GM21381 (cell line): ENCODE measurements around the gene SLC6A20.

Experiments
- ATAC-seq: cut with Tn5 transposase; IDR thresholded peaks from one replicate; pipeline ENCODE4 v1.9.1; 2021; ENCODE audit warnings: mild to moderate bottlenecking, moderate library complexity; ENCODE audit not compliant: unreplicated experiment

Gene SLC6A20

DNA sequence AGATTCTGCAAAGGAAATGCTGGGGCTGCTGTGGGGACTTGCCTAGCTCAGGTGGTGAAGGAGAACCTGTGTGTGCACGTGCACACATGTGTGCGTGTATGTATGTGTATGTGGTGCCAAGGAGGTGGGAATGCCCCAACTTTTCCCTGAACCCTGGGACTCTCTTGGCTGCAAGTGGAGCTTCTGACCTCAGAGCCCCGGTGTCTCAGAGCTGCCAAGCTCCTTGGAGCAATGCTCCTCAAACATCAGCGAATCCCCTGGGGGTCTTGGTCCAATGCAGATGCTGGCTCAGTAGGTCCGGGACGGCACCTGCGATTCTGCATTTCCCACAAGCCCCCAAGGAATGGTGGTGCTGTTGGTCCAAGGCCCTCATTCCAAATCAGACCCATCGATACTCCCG is 5.8 kb upstream of the SLC6A20 start:
- ATAC-seq: no peak

DNA sequence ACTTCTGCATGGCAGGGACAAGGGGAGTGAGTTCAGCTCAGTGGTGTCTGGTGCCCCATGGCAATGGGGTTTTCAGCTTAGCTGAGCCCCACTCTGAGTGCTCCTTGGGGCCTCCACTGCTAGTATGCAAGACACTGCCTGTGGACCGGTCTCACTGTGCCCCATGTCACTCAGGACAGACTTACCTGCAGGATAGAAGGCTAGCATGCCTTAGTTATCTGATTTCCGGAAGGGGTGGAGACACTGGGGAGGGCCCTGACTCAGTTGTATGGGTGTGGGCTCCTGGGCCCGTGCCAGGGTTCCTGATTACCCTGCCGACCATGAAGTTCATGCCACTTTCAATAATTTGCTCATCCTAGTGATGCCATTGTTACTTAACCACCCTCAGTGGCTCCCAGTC is 4.3 kb upstream of the SLC6A20 start:
- no peak for ATAC-seq

DNA sequence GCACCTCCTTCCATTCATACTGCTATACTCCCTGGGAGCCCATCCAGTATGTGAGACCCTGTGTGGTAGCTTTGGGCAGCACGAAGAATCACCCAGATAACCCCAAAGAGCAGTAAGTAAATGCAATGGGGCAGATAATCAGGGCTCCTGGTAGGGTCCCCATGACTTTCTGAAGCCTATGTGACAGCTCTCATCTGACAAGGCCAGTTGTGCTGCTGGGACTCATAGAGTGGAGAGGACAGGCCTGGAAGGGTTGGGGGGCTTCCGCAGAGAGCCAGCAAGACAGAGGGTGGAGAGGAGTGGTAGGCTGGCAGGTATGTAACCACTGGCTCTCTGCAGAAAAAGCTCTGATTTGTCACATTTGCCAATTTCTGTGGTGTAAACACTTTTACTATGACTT is 3.2 kb upstream of the SLC6A20 start:
- no peak for ATAC-seq

DNA sequence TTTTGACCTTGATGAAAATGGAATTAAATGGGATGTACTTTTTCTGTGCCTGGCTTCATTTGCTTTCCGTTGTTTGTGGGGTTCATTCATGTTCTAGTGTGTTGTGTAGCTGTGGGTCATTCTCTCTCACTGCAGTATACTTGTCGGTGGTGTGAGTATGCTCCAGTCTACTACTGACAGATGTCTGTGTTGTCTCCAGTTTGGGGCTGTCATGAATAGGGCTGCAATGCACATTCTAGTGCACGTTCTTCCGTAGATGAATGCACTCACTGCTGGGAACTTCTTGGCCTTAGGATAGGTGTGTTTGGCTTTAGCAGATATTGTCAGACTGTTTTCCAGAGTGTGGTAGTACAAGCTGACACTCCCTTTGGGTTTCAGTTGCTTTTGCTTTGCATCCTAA is 1.7 kb upstream of the SLC6A20 start:
- ATAC-seq: no peak

DNA sequence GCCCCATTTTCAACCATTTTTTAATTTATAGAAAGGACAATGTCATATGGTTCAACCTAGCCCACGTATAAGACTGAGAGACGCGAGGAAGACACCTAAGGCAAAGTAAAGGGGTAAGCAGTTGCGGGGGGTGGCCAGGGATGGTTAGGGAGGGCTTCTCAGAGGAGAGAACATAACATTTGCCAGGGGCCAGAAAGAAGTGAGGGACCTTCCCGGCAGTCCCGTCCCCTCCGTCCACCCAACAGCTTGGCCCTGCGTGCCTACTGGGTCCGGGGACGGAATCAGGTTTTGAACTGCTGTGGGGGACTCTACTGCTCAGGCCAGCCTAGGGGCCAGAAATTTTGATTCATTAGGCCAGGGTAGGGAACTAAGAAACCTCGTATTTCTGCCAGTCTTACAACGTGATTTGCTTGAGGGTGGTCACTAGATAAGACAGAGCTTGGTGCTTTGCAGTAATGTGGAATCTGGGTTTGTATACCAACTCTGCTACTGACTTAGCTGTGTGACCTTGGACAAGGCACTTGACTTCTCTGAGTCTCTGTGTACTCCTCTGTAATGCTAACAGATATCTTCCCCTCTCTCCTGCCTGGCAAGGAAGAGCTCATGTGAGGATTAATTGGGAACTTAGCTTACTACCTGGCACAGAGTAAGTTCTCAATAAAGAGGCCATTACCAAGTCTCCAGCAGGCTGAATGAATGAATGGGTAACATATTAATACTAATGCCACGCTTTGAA is 734 bp upstream of the SLC6A20 start:
- ATAC-seq: no peak

DNA sequence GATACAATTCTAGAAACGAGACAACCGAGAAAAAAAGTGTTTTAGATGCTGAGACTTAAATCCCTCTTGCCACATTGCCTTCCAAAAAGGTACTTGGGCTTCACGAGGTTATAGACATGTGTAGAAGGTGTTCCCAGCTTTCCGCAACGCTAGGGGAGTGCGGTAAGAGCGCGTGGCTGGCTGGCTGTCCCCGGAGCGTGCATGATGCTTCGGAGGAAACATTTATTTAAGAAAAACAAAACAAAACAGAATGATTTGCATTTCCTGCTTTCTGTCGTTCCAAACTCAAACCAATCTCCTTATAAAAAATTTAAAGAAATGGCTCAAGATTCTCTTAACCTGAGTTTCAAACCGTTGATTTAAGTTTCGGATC is 841 bp downstream of the SLC6A20 start:
- ATAC-seq: no peak

DNA sequence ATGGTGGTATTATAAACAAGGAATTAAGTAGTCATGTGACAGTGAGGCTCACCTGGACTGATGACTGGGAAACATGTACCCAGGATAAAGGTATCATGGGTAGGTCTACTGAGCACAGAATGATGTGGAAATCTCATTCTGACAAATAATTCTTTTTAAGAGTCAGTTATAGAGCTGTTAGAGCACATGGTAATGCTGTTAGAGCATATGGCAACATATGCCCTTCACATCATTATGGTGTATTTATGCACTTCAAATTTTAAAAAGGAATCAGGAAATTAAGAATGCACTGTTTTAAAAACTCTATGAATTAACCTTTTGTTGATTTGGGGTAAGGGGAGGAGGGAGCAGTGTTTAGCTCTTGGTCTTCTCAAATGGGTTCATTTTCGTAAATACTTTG is 1.7 kb downstream of the SLC6A20 start:
- no peak for ATAC-seq

DNA sequence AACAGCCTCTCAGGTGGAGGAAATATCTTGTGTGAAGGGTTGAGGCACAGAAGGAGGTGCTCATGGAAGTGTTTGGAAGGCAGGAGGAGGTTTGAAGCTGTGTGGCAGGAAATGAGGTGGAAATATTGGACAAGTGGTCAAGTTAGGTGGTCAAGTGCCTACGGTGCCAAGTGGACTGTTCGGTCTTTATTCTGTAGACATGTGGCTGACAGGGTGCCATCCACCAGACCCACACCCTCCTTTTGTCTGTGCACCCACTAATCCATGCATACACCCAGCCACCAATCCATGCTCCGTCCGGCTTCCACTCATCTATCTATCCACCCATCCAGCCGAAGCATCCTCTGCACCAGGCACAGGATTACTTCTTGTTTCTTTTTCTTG is 2.2 kb downstream of the SLC6A20 start:
- ATAC-seq: no peak

DNA sequence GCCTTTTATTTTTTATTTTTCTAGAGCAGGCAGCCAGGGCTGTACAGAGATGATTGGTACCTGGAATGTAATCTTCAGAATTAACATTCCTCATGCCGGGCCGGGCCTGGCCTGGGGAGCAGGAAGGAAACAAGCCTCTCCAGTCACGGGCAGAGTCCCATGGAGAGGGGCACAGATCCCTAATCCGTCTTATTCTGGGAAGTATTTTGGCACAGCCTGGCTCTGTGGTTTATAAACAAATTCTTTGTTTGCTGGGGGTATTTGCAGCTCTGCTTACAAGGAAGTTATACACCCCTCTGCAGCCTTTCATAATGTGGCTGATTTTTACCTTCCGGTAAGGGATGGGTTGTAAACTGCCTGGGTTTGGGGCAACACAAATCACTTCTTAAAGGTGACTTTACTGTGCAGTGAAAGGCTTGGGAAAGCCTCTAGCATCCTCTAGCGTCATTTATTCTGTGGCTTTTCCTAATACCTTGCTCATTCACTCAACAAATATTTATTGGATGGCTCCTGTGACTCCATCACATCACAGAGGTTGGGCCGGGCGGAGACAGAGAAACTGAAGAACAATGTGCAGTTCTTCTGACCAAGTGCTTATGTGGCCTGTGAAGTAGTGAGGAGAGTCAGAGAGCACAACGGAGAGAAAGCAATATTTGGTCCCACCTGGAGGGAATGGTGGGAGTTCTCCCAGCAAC is 2.7 kb downstream of the SLC6A20 start:
- no peak for ATAC-seq

DNA sequence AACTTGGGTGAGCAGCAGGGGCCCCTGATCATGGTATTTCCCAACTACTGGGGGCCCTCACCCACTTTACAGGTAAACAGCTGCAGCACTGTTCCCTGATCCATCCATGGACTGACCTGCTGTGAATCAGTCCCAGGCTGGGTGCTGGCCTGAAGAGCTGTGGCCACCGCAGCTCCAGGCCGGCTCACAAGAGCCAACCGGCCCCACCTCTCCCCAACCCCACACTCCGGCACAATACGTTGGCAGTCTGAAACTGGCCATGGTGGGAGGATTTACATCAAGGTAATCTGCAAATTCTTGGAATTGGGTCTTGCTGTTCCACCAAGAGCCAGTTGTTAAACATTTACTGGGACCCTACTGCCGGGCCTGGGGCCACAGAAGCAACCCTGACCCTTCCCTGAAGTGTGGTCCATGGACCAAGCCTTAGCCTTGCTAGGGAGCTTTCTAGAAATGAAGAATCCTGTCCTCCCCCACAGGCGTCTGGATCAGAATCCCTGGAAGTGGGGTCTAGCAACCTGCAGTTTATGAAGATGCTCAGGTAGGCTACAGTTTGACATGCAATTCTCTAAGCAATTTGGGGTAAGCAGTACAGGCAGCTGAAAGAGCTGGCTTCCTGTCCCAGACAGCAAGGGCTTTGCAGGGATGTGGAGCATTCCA is 3.7 kb downstream of the SLC6A20 start:
- ATAC-seq: no peak

DNA sequence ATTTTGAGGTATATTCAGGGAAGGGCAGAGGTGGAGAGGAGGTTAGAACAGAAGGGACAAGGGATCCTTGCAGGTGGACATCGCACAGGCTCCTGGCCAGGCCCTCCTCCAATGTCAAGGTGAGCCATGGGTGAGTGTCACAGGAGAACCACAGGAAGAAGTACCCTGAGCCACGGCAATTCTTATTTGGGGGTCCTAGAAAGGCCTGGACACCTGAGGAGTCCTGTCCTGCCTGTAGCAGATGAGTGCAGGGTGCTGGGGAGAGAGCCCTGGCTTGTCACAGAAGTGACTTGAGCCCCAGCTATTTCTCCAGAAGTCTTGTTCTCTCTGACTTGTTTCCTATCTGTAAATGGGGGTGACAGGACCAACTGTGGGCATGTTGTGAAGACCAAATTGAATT is 4.3 kb downstream of the SLC6A20 start:
- no peak for ATAC-seq

DNA sequence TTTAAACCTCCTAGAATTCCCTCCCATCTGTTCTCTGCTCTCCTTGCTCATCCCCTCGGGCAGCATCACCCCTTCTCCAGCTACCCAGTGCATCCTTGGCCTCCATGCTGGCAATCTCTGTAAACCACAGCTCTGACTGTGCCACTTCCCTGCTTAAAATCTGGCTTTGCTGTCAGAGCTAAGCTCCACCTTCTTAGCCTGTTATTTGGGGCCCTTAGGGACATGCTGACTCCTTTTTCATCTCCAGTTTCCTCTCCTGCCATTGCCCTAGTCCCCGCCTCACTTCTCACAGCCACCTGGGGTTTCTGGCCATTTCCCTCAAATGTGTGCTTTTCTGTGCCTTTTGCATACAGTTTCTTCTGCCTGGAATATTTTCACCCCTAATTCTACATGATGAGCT is 5.7 kb downstream of the SLC6A20 start:
- no peak for ATAC-seq

DNA sequence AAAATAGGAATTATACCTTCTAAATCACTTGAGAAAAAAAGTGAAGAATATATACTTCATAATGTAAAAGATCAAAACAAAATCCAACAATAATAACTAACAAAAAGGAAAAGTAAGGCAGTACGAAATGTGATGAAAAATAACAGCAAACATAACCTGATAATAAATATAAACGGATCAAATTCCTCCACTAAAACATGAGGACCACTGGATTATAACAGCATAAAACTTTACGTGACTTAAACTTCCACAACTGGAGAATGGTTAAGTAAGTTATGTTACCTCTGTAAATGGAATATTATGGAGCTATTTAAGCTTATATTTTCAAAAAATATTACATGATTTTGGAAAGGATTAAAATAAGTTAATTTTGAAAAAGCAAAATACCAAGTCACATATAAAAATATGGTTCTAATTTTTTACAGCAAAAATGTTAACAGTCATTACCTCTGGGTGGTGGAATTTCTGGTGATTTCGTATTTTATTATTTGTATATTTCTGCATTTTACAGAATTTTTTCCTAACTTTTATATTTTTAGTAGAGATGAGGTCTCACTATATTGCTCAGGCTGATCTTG is 7.0 kb downstream of the SLC6A20 start:
- ATAC-seq: no peak

DNA sequence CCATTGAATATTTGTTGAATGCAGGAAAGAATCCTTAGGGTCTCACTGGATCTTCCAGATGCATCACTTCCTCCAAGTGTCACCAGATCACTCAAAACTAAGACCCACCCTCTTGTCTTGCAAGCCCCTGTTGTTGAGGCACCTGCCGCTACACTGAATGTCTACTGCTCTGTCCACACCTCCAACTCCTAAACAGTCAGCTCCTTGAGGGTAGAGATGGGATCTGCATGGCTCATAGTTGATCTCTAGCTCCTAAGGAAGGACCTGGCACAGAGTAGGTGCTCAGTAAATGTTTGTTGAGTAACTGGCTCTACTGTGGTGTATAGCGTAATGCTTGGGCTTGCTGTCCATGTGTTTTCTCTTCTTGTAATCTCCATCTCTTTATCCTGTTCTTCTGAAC is 8.8 kb downstream of the SLC6A20 start:
- no peak for ATAC-seq

DNA sequence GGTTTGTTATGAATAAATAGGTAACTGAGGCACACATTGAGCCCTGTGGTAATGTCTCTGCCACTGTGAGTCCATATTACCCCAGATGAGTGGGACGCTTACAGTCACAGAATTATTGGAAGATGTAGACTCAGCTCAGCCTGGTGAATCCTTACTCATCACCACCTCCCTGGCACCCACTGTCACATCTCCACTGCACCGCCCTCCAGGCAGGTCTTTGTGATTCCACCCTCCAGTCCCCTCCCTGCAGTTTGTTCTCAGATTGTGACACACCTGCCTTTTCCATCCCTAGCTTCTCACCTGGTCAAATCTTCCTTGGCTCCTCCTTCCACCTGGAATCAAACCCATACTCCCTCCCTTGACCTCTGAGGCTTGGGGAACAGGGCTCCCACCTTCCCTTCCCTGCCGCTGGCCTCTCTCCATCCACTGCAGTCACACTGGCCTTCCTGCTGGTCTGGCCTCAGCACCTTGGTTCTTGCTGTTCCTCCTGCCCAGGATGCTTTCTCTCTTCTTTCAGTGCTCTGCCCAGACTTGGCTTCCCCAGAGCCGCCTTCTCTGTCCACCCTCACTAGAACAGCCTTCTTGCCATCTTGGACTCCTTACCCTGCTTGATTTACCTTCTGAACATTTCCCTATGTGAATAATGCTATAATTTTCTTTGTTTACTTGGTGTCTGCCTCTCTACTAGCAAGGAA is 9.4 kb downstream of the SLC6A20 start:
- ATAC-seq: no peak

DNA sequence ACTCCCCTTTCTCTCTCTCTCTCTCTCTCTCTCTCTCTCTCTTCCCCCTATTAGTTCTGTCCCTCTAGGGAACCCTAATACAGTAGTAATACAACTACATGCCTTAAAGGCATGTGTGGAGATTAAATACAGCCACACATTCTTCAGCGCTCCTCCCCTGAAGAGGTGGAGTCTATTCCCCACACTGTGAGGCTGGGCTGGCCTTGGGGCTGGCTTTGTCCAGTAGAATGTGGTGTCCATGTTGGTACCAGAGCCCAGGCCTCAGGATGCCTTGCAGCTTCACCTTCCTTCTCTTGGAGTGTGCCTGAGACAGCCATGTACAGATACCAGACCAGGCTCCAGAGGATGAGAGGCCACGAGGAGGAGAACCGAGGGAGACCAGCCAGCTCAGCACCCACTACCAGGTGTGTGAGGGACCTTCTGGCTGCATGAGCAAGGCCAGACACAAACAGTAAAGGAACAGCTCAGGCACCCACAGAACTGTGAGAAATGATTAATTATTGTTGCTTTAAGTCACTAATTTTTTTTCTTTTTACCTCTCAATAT is 10.7 kb downstream of the SLC6A20 start:
- ATAC-seq: no peak

DNA sequence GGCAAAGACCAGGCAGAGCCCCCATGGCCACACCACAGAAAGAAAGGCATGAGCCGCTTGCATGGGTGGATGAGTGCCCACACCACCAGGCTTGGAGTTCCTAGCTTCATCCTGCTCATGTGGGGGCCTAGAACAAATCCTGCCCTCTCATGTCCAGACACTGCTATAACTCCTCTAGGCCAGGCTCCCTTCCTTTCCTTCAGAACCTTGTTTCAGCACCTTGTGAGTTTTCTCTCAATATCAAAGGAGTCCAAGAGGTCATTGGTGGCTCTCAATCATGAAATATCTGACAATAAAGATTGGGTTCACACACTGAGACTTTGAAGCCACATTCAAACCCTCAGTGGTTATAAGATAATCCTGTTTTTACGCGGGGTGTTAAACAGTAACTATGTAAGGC is 12.7 kb downstream of the SLC6A20 start:
- no peak for ATAC-seq

DNA sequence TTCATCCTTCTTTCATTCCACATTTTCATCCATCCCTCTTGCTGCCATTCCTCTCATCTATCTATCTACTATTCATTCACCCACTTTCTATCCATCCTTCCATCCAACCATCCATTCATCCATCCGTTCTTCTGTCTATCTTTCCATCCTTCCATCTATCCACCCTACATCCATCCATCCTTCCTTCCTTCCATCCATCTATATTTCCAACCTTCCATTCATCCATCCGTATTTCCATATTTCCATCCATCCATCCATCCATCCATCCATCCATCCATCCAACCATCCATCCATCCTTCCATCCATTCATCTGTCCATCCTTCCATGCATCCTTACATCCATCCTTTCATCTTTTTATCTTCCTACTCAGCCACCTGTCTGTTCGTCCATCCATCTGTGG is 14.0 kb downstream of the SLC6A20 start:
- no peak for ATAC-seq

DNA sequence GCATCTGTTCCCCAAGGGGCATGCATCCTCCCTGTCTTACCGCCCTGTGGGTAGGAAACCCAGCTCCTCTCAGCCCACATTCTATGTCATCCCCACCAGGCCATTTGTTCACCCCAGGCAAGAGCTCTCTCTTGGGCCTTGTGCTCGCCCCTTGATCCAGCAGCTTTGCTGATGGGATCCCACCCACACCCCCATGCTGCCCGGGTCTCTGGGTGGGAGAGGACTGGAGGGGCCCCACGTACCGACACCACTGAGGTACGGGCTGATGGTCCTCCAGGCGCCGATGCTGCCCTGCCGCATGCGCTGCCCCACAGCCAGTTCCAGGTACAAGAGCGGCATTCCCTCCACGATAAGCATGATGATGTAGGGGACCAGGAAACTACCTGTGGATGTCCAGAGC is 14.5 kb downstream of the SLC6A20 start:
- ATAC-seq: no peak

DNA sequence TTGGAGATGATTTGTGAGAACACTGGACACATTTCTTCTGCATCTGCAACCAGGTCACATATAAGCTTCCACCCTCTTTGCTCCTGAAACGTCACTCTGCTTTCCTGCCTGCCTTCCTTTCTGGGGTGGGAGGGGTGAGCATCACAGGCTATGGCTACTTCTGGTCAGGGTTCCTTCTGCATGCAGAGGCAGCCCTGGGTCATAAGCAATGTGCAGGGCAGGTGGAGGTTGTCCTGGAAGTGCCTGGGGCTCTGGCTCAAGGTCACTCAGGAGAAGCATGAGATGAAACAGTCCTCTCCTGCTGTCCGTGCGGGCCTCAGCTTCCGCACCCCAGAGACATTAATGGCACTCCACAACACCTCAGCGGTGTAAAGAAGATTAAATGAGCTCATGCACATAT is 15.1 kb downstream of the SLC6A20 start:
- no peak for ATAC-seq
